Activated CD4-positive, alpha-beta T cell treated with anti-CD3 and anti-CD28 coated beads, Interleukin-2, amount 10 ng/mL, durations not matched to agents 24 days and 14 days (primary cell): Measurements from ENCODE around the gene PCED1B. TPM values are rescaled to one million over a fixed set of nuclear protein-coding genes. Genes with fewer than 3 reads are reported as not detected.

ENCODE experiments used
- DNase-seq: peaks from one replicate; pipeline ENCODE4 v3.0.0; 2022
- H3K27ac Mint-ChIP-seq: one replicate; pipeline ENCODE4 v1.8.0; 2022; ENCODE audit warnings: mild to moderate bottlenecking, mixed read lengths
- H3K27me3 Mint-ChIP-seq: one replicate; pipeline ENCODE4 v1.8.0; 2022; ENCODE audit warnings: mixed read lengths
- H3K36me3 Mint-ChIP-seq: one replicate; pipeline ENCODE4 v1.8.0; 2022; ENCODE audit warnings: low read depth, mild to moderate bottlenecking, mixed read lengths
- H3K4me1 Mint-ChIP-seq: one replicate; pipeline ENCODE4 v1.8.0; 2021; ENCODE audit warnings: mixed read lengths
- H3K4me3 Mint-ChIP-seq: one replicate; pipeline ENCODE4 v1.8.0; 2022; ENCODE audit warnings: mild to moderate bottlenecking, moderate library complexity, mixed read lengths
- H3K9me3 Mint-ChIP-seq: one replicate; pipeline ENCODE4 v1.8.0; 2021; ENCODE audit warnings: mixed read lengths
- intact Hi-C: fragments of 100-400 bp; cut with micrococcal nuclease; formaldehyde crosslinking; loops from one replicate; pipeline ENCODE4 v1.15.1; 2023
- total RNA-seq: library from RNA; stranded (reverse); gene quantifications from 2 replicates; pipeline ENCODE4 v1.2.3, GENCODE V29; 2022

The PCED1B gene
- total RNA-seq, 1 donor from 2014 or later: 55.2 TPM

- Mint-ChIP-seq H3K27me3 (no peaks in the 10 kb centered on the region), H3K27ac (no peak overlapping the region), H3K4me1 (peaks cover 35% of the 10 kb centered on the region), H3K9me3 (peaks cover 4% of the 10 kb centered on the region), H3K36me3 (peaks cover 22% of the 10 kb centered on the region), H3K4me3 (no peak overlapping the region)
- DNase-seq: no peak
- intact Hi-C loops: loop anchor here (10.0 kb wide), 2 partner anchors 712 to 872 kb away; partner anchors contain the start of gene SLC38A2
Measured at GRCh38 chr12:47087088-47087688, 7.8 kb downstream of the PCED1B start.

DNA sequence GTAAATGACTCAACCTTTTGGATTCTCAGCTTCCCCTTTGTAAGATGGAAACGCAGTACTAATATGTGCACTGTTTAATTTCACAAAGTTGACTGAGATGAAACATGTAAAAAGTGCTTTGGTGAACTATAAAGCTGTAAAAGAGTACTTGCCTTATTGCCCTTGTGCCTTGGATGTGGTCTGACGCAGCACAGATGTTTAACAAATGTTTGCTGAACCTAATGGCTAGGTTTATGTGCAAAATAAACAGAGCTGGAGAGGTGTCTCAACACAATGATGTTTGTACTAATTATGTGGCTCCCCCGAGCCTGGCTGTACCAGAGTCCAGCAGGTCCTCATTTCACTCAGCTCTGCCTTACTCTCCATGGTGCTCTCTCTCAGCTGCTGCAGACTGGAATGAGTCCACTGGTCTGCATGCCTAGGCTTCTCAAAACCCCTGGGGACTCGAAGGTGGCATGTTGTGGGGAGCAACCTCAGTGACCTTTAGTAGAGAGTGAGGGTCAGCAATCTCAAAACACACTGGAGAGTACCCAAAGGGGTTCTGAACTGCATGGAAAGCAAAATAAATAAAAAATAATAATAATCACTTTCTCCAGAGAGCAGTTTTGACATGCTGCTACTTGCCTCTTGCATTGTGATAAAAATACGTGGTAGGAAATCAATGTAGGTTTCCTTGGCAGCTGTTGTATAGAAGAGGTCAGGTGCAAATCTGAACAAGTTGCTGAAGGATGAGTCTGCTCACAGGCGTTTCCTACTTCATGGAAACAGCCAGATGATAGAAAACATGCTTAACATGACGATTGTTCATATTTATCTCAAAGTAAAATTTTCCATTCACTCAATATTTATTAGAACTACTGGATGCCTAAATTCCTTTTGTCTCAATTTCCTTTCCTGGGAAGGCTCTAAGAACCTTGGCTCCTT, 8.9 kb downstream of the PCED1B start:
- intact Hi-C loops: loop anchor here (10.0 kb wide), 2 partner anchors 713 to 873 kb away; partner anchors contain the start of gene SLC38A2
- peaks cover 20% of the 10 kb centered on the region for H3K36me3 Mint-ChIP-seq
- H3K4me1 Mint-ChIP-seq: peaks cover 26% of the 10 kb centered on the region
- peaks cover 4% of the 10 kb centered on the region for H3K9me3 Mint-ChIP-seq
- no peak overlapping the region for H3K27ac Mint-ChIP-seq
- H3K27me3 Mint-ChIP-seq: no peaks in the 10 kb centered on the region
- no peak for DNase-seq
- no peak overlapping the region for H3K4me3 Mint-ChIP-seq

- no peak overlapping the region for H3K27ac Mint-ChIP-seq
- no peak for DNase-seq
- H3K9me3 Mint-ChIP-seq: peaks cover 4% of the 10 kb centered on the region
- H3K4me1 Mint-ChIP-seq: peaks cover 17% of the 10 kb centered on the region
- no peak overlapping the region for H3K4me3 Mint-ChIP-seq
- no peaks in the 10 kb centered on the region for H3K27me3 Mint-ChIP-seq
- intact Hi-C loops: no loop called here
- H3K36me3 Mint-ChIP-seq: peaks cover 21% of the 10 kb centered on the region
Measured at GRCh38 chr12:47091009-47091408, 11.6 kb downstream of the PCED1B start.

DNA sequence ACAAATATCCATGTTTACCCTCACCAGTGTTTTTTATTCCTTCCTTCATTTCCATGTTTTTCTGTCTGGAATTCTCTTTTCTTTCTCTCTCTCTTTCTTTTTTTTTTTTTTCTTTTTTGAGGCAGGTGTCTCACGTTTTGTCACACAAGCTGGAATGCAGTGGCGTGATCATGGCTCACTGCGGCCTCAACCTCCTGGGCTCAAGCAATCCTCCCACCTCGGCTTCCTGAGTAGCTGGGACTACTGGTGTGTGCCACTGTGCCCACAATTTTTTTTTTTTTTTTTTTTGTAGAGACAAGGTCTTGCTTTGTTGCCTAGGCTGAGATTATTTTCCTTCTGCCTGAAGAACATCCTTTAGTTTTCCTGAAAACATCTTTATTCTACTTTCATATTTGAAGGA, 15.4 kb downstream of the PCED1B start:
- intact Hi-C loops: no loop called here
- peaks cover 4% of the 10 kb centered on the region for H3K9me3 Mint-ChIP-seq
- no peak overlapping the region for H3K4me3 Mint-ChIP-seq
- no peak for DNase-seq
- H3K36me3 Mint-ChIP-seq: peaks cover 24% of the 10 kb centered on the region
- H3K27ac Mint-ChIP-seq: no peak overlapping the region
- no peaks in the 10 kb centered on the region for H3K27me3 Mint-ChIP-seq
- peaks cover 17% of the 10 kb centered on the region for H3K4me1 Mint-ChIP-seq

DNA sequence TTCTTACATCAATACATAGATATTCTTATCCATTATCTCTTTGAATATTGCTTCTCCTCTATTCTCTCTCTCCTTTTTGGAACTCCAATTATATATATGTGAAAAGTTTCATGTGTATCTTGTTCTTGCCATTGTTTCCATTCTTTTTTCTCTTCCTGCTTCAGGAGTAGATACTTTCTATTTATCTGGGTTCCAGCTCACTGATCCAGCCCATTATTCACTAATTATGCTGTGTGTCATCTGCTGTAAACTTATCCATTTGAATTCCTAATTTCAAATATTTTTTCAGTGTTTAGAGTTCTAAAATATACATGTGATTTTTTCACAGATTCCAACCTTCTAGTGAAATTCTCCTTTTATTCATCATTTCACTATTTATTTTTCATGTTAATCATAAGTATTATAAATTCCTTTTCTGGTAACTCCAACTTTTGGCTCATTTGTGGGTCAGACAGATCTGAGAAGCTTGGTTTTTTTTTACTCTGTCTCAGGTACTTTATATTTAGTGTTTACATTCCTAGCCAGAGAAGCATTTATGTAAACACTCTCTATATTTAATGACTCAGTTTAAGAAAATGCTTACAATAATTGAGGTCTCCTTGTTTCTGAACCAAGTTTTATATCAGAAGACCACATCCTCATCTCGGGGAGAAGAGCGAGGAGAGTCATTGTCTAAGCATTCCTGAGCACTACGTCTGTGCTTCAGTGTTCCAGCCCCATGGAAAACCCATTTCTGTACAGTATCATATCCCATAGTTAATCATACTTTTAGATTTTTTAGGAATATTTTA, 16.2 kb downstream of the PCED1B start:
- no peak for DNase-seq
- Mint-ChIP-seq H3K27ac (no peak overlapping the region), H3K4me1 (peaks cover 17% of the 10 kb centered on the region), H3K9me3 (peaks cover 4% of the 10 kb centered on the region), H3K27me3 (no peaks in the 10 kb centered on the region), H3K4me3 (no peak overlapping the region), H3K36me3 (peaks cover 18% of the 10 kb centered on the region)
- intact Hi-C loops: no loop called here

GRCh38 chr12:47097276-47097896, 18.0 kb downstream of the PCED1B start:
- Mint-ChIP-seq H3K27ac (no peak overlapping the region), H3K4me1 (peaks cover 17% of the 10 kb centered on the region), H3K4me3 (no peak overlapping the region), H3K9me3 (no peaks in the 10 kb centered on the region), H3K27me3 (no peaks in the 10 kb centered on the region), H3K36me3 (peaks cover 14% of the 10 kb centered on the region)
- DNase-seq: no peak
- intact Hi-C loops: no loop called here

DNA sequence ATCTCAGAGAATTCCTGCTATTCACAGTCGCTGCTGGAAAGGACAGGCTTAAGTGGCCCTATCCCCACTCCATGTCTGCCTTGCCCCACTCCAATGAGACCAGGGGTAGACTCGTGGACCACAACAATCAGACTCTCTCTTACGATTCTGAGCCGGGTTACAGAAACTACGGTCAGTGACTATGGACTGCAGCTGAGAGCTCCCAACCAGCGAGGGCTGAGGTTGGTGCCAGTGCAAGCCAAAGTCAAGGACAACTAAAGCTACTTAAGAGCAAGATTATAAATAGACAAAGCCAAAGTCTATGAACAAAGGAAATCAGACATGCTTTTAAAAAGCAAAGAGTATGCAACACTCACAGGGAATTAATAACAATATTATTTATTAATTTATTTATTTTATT, 18.7 kb downstream of the PCED1B start:
- H3K27me3 Mint-ChIP-seq: no peaks in the 10 kb centered on the region
- no peak overlapping the region for H3K27ac Mint-ChIP-seq
- H3K9me3 Mint-ChIP-seq: no peaks in the 10 kb centered on the region
- H3K4me3 Mint-ChIP-seq: no peak overlapping the region
- no peak for DNase-seq
- H3K36me3 Mint-ChIP-seq: peaks cover 13% of the 10 kb centered on the region
- H3K4me1 Mint-ChIP-seq: peaks cover 16% of the 10 kb centered on the region
- intact Hi-C loops: no loop called here

- intact Hi-C loops: no loop called here
Measured at GRCh38 chr12:47099610-47100009, 20.2 kb downstream of the PCED1B start.

DNA sequence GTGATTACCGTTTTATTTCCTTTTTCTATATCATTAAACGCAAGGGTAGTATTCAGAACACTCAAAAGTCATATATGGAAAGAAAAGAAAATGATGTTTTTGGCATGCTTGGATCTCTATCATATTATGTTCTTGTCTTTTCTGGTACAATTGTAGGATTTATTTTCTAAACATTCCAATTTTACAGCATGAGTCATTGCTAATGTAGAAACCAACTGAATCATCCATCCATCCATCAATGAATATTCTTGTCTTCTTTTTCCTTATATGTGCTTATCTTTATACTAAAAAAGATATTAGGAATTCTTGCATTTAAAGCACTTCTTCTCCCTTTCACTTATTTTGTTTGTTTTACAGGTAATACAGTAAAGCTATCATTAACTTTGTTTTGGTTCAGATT, 20.7 kb downstream of the PCED1B start:
- Mint-ChIP-seq H3K36me3 (peaks cover 10% of the 10 kb centered on the region), H3K4me3 (no peak overlapping the region), H3K9me3 (no peaks in the 10 kb centered on the region), H3K27me3 (no peaks in the 10 kb centered on the region), H3K4me1 (peaks cover 5% of the 10 kb centered on the region), H3K27ac (no peak overlapping the region)
- DNase-seq: no peak
- intact Hi-C loops: no loop called here

More at GRCh38 chr12:47099610-47100009, 20.2 kb downstream of the PCED1B start:
- no peak for DNase-seq
- Mint-ChIP-seq H3K27me3 (no peaks in the 10 kb centered on the region), H3K4me1 (peaks cover 11% of the 10 kb centered on the region), H3K4me3 (no peak overlapping the region), H3K9me3 (no peaks in the 10 kb centered on the region), H3K27ac (no peak overlapping the region), H3K36me3 (peaks cover 13% of the 10 kb centered on the region)

GRCh38 chr12:47102406-47102805, 23.0 kb downstream of the PCED1B start:
- Mint-ChIP-seq H3K27ac (no peak overlapping the region), H3K4me3 (no peak overlapping the region), H3K27me3 (no peaks in the 10 kb centered on the region), H3K4me1 (no peaks in the 10 kb centered on the region), H3K9me3 (no peaks in the 10 kb centered on the region), H3K36me3 (peaks cover 14% of the 10 kb centered on the region)
- DNase-seq: no peak
- intact Hi-C loops: no loop called here

DNA sequence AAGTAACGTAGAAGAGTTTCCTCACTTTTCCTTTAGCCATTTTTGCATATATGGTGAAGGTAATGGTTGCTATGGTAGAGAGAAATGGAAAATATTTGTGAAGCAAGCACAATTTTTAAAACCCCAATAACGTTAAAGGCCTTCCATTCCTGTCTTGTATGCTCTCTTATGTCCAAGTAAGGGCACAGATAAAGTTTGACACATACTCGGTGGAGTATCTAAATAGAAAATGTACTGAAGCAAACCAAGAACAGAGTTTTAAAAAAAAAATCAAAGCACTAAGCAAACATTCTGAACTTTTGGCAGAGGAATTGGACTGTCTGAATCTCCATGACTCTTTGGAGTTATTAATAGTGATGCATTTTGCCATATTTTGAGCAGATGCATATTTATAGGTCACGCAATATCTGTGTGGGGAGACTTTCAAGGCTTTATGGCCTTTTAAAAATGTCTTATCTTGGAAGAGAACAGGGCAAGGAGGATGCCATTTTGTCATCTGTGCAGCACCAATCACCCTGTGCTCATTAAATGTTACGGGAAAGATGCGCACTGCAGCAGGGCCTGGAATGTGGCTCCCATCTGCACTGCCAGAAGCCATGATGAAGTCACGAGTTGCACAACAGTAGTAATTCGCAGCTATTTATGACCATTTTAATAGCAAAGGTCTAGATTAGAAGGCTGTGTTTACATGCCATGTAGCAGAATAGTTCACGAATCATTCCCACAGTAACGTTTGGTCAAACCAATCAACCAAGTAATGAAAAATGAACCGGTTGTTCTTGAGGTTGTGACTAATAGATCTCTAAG, 23.6 kb downstream of the PCED1B start:
- no peak overlapping the region for H3K27ac Mint-ChIP-seq
- H3K27me3 Mint-ChIP-seq: no peaks in the 10 kb centered on the region
- H3K36me3 Mint-ChIP-seq: peaks cover 15% of the 10 kb centered on the region
- H3K4me1 Mint-ChIP-seq: no peaks in the 10 kb centered on the region
- intact Hi-C loops: no loop called here
- H3K9me3 Mint-ChIP-seq: no peaks in the 10 kb centered on the region
- no peak overlapping the region for H3K4me3 Mint-ChIP-seq
- no peak for DNase-seq

- Mint-ChIP-seq H3K36me3 (peaks cover 38% of the 10 kb centered on the region), H3K4me1 (peaks cover 10% of the 10 kb centered on the region), H3K27ac (no peak overlapping the region), H3K27me3 (no peaks in the 10 kb centered on the region), H3K9me3 (no peaks in the 10 kb centered on the region), H3K4me3 (no peak overlapping the region)
- no peak for DNase-seq
- intact Hi-C loops: no loop called here
Measured at GRCh38 chr12:47105914-47106674, 26.7 kb downstream of the PCED1B start.
